NCI-H187 (cell line): Measurements from ENCODE around the gene ELL.

ENCODE experiments used
- DNase-seq, 2 experiments: peaks; one replicate each; lab custom pipeline; 2025; lab: John Stamatoyannopoulos, UW

Gene ELL

GRCh38 chr19:18504886-18505610 is 16.8 kb downstream of the ELL start:
- no peak for DNase-seq

DNA sequence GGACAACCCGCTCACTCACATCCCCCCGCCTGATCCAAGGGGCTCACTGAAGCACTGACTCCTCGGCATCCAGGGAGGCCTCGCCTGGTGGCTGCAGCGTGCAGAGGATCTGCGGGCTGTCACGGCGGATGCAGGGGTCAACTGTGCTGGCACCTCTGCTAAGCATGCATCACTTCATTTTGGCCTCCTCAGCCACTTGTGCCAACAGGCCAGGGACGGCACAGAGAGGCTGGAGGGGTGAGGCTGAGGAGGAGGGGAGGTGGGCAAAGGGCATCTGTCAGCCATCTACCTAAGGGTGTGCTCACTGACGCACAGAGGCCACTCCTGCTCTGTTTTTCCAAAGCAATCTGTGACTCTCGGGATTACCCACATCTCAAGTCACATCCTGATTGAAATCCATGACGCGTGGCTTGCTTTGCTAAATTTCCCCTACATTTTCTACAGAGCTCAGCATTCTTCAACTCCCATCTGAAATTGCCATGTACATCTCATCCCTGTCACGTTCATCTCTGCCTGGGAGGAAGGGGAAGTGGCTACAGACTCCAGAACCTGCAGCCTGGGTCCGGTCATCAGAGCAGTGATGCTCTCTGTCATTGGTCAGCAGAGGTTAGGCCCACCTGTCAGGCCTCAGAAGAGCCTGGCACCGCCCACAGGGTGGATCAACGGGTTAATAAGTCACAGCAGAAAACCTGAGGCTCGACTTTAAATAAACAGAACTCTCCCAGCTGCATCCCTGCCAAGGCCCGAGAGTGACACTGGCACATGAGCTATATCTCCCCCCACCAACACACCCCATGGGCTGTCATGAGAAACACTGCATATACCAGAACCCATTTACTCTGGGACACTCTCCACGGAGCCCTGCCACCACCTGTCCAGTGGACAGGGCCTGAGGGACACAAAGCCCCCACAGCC is 17.6 kb downstream of the ELL start:
- no peak for DNase-seq

DNA sequence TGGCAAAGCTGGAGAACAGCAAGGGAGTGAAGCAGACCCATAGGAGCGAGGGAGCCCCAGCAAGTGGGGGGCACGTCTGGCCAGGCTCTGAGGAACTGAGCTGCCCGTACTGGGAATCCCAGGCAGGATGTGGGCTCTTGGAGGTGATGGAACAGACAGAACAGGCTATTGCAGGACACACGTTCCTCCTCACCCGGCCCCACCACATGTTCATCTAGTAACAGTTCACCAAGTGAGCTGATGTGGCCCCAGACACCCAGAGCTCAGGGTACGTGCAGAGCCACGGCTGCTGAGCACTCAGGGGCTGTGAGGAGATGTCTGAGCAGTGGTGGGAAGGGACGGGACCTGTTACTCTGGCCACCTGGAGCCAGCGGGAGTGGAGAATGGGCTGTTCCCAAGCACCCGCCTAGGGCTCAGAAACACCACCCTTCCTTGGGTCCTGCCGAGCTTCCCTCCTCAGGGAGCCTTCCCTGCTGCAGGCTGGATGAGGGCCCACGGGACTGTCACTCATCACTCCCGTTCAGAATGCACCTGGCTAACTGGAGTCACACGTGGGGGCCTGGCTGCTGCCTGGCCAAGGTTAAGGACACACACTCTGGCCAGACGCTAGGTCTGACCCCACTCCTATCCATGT is 18.4 kb downstream of the ELL start:
- DNase-seq: no peak

- no peak for DNase-seq
Observed at GRCh38 chr19:18502638-18503294, 19.1 kb downstream of the ELL start.

GRCh38 chr19:18502246-18502637 is 19.6 kb downstream of the ELL start:
- DNase-seq: no peak

- no peak for DNase-seq
Observed at GRCh38 chr19:18501832-18502231, 20.0 kb downstream of the ELL start.

- no peak for DNase-seq
Observed at GRCh38 chr19:18501351-18501750, 20.5 kb downstream of the ELL start.

GRCh38 chr19:18500799-18501198 is 21.1 kb downstream of the ELL start:
- no peak for DNase-seq

GRCh38 chr19:18500376-18500775 is 21.5 kb downstream of the ELL start:
- no peak for DNase-seq

DNA sequence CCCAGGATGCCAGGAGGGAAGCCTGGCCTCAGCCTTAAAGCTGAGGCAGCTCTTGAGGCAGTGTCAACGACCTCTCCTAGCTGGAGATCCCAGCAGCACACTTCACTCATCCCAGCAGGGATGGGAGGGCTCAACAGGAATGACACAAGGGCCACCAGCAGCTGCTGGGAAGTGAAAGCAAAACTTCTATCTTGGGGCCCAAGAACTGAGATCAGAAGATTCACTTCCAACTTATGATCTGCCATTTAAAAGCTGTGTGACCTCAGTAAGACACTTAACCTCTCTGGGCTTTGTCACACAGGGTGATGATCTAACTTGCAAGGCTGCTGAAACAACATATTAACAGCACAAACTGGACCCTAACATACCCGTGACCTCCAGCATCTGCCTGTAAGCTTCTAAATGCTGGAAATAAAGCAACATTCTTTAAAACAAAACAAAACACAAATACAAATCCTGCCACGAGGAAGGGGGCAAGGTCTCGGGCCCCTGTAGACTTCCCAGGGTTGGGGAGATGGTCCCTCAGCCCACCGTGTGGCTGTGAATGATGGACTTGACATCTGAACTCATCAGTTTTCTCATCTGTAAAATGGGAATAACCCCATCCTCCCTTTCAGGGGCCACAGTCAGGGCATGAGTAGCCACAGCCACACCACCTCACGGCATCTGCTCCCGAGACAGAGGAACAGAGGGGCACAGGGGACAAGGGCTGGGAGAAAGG is 22.7 kb downstream of the ELL start:
- no peak for DNase-seq

DNA sequence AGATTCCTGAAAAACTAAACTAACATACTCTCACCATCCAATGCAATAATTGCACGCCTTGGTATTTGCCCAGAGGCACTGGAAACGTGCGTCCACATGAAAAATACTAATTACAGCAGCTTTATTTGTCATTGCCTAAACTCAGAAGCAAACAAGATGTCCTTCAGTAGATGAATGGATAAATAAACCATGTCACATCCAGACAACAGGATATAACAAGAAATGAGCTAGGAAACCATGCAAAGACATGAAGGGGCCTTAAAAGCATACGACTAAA is 25.0 kb downstream of the ELL start:
- no peak for DNase-seq

DNA sequence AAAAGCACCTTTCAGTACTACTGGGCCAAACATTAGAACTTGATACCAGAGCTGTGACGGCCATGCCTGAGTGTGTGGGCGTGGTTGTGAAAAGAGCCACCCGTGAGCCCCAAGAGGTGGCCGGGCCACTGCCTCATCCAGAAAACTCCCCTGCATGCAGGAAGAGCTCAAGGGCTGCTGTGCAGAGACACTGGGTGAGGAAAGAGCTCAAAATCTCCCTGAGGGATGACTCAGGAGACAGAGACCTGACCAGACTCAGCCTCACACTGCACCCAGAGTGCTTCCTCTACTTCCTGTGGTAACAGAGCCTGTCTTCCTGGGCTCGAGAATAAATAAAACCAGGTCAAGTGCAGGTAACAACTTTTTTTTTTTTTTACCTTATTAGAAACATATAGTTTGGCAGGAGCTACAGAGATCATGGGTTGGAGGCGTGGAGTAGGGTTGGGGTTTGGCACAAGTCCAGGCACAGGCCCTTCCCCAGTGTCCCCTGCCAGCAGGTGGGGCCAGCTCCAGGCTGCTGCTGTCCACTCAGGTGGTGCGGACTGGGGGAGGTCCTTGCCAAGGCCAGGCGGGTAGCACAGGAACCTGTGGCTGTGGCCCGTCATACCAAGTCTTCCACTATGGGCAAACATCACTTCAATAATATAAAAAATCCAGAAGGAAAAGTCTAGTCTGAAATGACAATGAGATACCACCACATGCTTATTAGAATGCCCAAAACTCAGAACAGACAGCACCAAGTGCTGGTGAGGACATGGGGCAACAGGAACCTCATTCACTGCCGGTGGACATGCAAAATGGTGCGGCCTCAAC is 25.5 kb downstream of the ELL start:
- DNase-seq: no peak

DNA sequence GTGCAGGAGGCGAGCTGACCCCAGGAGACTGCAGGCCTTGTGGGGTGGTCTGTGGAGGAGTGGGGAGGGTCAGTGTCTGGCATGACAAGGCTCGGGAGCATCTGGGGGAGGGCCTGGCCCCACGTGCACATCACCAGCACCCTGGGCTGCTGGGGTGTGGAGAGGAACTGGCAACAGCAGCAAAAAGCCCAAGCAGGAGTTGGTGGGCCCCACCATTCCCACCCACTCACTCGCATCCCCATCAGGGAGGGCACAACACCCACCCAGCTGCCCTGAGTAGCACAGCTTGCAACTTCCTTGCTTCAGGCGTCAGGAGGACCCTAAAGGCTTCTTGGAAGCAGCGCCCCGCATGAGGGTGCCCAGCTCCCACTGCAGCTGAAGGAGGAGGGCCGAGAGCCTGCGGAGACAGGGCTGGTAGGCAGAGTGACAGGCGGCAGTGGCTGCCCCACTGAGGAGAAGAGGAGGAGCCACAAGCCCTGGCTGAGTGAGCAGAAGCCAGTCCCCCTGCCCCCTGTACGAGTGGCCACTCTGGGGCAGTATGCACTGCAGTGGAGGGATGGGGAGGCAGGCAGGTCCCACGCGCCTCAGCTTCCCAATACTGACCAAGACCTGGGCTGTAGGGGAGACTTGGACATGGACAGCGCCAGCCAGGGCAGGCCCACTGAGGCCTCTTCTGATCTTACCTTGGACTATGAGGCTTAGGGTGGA is 26.5 kb downstream of the ELL start:
- no peak for DNase-seq

DNA sequence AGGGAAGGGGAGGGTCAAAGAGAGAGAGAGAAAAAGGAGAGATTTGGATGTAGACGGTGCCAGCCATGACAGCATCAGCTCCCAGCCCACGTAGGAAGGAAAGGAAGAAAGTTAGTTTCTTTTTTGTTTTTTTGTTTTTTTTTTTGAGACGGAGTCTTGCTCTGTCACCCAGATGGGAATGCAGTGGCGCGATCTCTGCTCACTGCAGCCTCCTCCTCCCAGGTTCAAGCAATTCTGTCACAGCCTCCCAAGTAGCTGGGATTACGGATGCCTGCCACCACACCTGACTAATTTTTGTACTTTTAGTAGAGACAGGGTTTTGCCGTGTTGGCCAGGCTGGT is 27.6 kb downstream of the ELL start:
- DNase-seq: no peak

GRCh38 chr19:18493440-18494266 is 28.2 kb downstream of the ELL start:
- DNase-seq: no peak

GRCh38 chr19:18491995-18492953 is 29.6 kb downstream of the ELL start:
- no peak for DNase-seq

GRCh38 chr19:18490728-18491127 is 31.1 kb downstream of the ELL start:
- DNase-seq: no peak

DNA sequence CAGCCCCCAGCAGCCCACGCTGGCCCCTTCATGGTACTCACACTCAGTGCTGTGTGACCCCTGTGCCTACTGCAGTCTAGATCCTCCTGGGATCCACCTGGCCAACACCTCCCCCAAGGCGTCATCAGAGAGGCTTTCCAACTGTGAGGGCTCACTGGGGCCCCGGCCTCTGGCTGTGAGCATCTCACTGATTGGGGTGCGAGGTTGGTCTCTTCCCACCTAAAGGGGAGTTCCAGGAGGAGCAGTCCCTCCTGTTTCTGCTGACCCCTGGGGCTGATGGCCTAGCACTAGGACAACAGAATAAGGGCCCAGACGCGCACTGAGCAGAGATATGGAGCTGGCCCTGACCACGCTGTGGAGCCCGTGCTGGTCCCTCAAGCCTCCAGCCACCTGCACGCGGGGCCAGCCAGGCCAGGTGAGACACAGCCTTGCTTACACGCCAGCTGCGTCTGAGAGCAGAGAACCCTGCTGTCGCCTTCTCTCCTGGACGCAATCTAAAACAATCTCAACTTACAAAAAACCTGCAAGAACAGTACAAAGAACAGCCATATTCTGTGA is 32.2 kb downstream of the ELL start:
- no peak for DNase-seq
